H1 (cell line): ENCODE measurements around the gene IFT27. TPM values are rescaled to one million over a fixed set of nuclear protein-coding genes. Genes with fewer than 3 reads are reported as not detected.

ENCODE experiments used
- CTCF ChIA-PET: fragments of 300-600 bp; sonication (Branson Sonifier 250); formaldehyde crosslinking; loops from one replicate; lab custom pipeline; 2021; ENCODE audit not compliant: partially characterized antibody; lab: Charles Lee
- POLR2A ChIA-PET: fragments of 300-600 bp; sonication (Branson Sonifier 250); formaldehyde crosslinking; loops from one replicate; lab custom pipeline; 2021; ENCODE audit warnings: inconsistent platforms; ENCODE audit not compliant: partially characterized antibody; lab: Charles Lee
- DNase-seq, 2 experiments: peaks; one replicate each; pipeline versions ENCODE4 v3.0.0 to v3.0.0-alpha.2; 2010 to 2022; ENCODE audit warnings: low spot score in 2 of 2, low read depth in 1 of 2, mixed read lengths in 1 of 2
- FAIRE-seq: peaks from 2 replicates; lab custom pipeline; 2011; peaks lifted over from hg19 to GRCh38; lab: Jason Lieb, UNC
- H2AFZ ChIP-seq: 2 replicates; pipeline ENCODE4 v1.8.1; 2012; ENCODE audit warnings: low read length, inconsistent platforms
- H2AK5ac ChIP-seq: 2 replicates; pipeline ENCODE4 v1.6.1; 2013; ENCODE audit warnings: low read depth, low read length
- H2BK120ac ChIP-seq: replicated peaks from 2 replicates; pipeline ENCODE3; 2013; ENCODE audit warnings: low read depth, low read length, inconsistent platforms
- H2BK12ac ChIP-seq: 2 replicates; pipeline ENCODE4 v1.6.1; 2013; ENCODE audit warnings: low read depth, low read length
- H2BK15ac ChIP-seq: 2 replicates; pipeline ENCODE4 v1.6.1; 2013; ENCODE audit warnings: low read length
- H2BK20ac ChIP-seq: 2 replicates; pipeline ENCODE4 v1.6.1; 2013; ENCODE audit warnings: low read length
- H2BK5ac ChIP-seq: 2 replicates; pipeline ENCODE4 v1.6.1; 2013; ENCODE audit warnings: low read depth, low read length
- H3K14ac ChIP-seq: 2 replicates; pipeline ENCODE4 v1.6.1; 2013; ENCODE audit warnings: inconsistent platforms; ENCODE audit not compliant: insufficient read length
- H3K18ac ChIP-seq: 2 replicates; pipeline ENCODE4 v1.6.1; 2013; ENCODE audit warnings: low read length; ENCODE audit errors: extremely low read depth
- H3K23ac ChIP-seq: 2 replicates; pipeline ENCODE4 v1.6.1; 2013; ENCODE audit warnings: inconsistent platforms; ENCODE audit not compliant: insufficient read length
- H3K23me2 ChIP-seq: 2 replicates; pipeline ENCODE4 v1.6.1; 2013; ENCODE audit warnings: low read depth, low read length
- H3K27ac ChIP-seq: 2 replicates; pipeline ENCODE4 v1.6.1; 2011; ENCODE audit warnings: low read depth, low read length, inconsistent platforms
- H3K27me3 ChIP-seq, 4 experiments: replicated peaks in 1 of 4; 1 replicate in 1 of 4; 2 replicates in 3 of 4; pipeline versions ENCODE4 v1.6.1 to v1.8.1; 2011 to 2013; ENCODE audit warnings: low read length in 3 of 4, mild to moderate bottlenecking in 3 of 4, inconsistent platforms in 2 of 4, mixed read lengths in 2 of 4, moderate library complexity in 1 of 4; ENCODE audit not compliant: control insufficient read depth in 3 of 4, insufficient read depth in 3 of 4; ENCODE audit errors: extremely low read depth in 1 of 4
- H3K36me3 ChIP-seq, 4 experiments: 2 replicates each; pipeline versions ENCODE4 v1.6.1 to v1.8.1; 2011 to 2013; ENCODE audit warnings: mild to moderate bottlenecking in 4 of 4, low read length in 3 of 4, moderate library complexity in 2 of 4, control low read depth in 1 of 4, inconsistent platforms in 1 of 4; ENCODE audit not compliant: insufficient read depth in 4 of 4, control insufficient read depth in 2 of 4
- H3K4ac ChIP-seq: replicated peaks from 2 replicates; pipeline ENCODE3; 2013; ENCODE audit warnings: low read length, low read depth, mixed read lengths, inconsistent platforms; ENCODE audit not compliant: insufficient read length
- H3K4me1 ChIP-seq, 4 experiments: replicated peaks in 1 of 4; 1 replicate in 1 of 4; 2 replicates in 3 of 4; pipeline versions ENCODE4 v1.6.1 to v1.8.1; 2011 to 2013; ENCODE audit warnings: low read length in 3 of 4, inconsistent platforms in 2 of 4, mixed read lengths in 1 of 4; ENCODE audit not compliant: insufficient read depth in 4 of 4, control insufficient read depth in 3 of 4
- H3K4me2 ChIP-seq, 2 experiments: 2 replicates each; pipeline versions ENCODE4 v1.6.1 to v1.8.1; 2011 to 2013; ENCODE audit warnings: low read depth in 2 of 2, low read length in 2 of 2, control low read depth in 1 of 2, inconsistent platforms in 1 of 2, mild to moderate bottlenecking in 1 of 2; ENCODE audit not compliant: insufficient read depth in 1 of 2
- H3K4me3 ChIP-seq, 4 experiments: fragments of 200-600, 300-600 bp in 1 of 4; sonication (generic), shearing (Covaris generic), sonication (Bioruptor Twin) in 1 of 4; 2 replicates each; pipeline versions ENCODE4 v1.5.1 to v1.8.1; 2011 to 2016; ENCODE audit warnings: low read length in 4 of 4, low read depth in 3 of 4, control low read depth in 2 of 4, inconsistent platforms in 2 of 4, mild to moderate bottlenecking in 2 of 4, mixed read lengths in 1 of 4, moderate library complexity in 1 of 4; ENCODE audit not compliant: insufficient read depth in 2 of 4; ENCODE audit errors: extremely low read depth in 1 of 4
- H3K56ac ChIP-seq: replicated peaks from 2 replicates; pipeline ENCODE3; 2013; ENCODE audit warnings: low read depth, mild to moderate bottlenecking, mixed read lengths, low read length, inconsistent platforms; ENCODE audit not compliant: insufficient read length
- H3K79me1 ChIP-seq: 2 replicates; pipeline ENCODE4 v1.6.1; 2013; ENCODE audit warnings: low read depth, low read length, control low read depth
- H3K79me2 ChIP-seq, 2 experiments: 2 replicates each; pipeline versions ENCODE4 v1.6.1 to v1.8.1; 2012 to 2013; ENCODE audit warnings: low read length in 2 of 2, mild to moderate bottlenecking in 2 of 2, inconsistent platforms in 1 of 2; ENCODE audit not compliant: insufficient read depth in 2 of 2, control insufficient read depth in 1 of 2
- H3K9ac ChIP-seq, 4 experiments: replicated peaks in 1 of 4; 1 replicate in 1 of 4; 2 replicates in 3 of 4; pipeline versions ENCODE4 v1.6.1 to v1.8.1; 2011 to 2013; ENCODE audit warnings: low read depth in 3 of 4, low read length in 3 of 4, control low read depth in 2 of 4, mild to moderate bottlenecking in 2 of 4, moderate library complexity in 2 of 4, inconsistent platforms in 1 of 4; ENCODE audit errors: extremely low read depth in 1 of 4
- H3K9me3 ChIP-seq, 2 experiments: 2 replicates each; pipeline versions ENCODE4 v1.6.1 to v1.8.1; 2012 to 2013; ENCODE audit warnings: mild to moderate bottlenecking in 2 of 2, moderate library complexity in 2 of 2, control low read depth in 1 of 2, inconsistent platforms in 1 of 2, low read depth in 1 of 2, low read length in 1 of 2, mixed read lengths in 1 of 2; ENCODE audit not compliant: insufficient read depth in 2 of 2
- H4K20me1 ChIP-seq, 2 experiments: replicated peaks in 1 of 2; 2 replicates each; pipeline versions ENCODE3 to v1.8.1; 2011 to 2013; ENCODE audit warnings: inconsistent platforms in 2 of 2, low read length in 2 of 2, mild to moderate bottlenecking in 1 of 2; ENCODE audit not compliant: insufficient read depth in 2 of 2, control insufficient read depth in 1 of 2
- H4K5ac ChIP-seq: 2 replicates; pipeline ENCODE4 v1.6.1; 2013; ENCODE audit warnings: low read length, low read depth, mixed read lengths, inconsistent platforms; ENCODE audit not compliant: insufficient read length
- H4K8ac ChIP-seq: 2 replicates; pipeline ENCODE4 v1.8.0; 2013; ENCODE audit warnings: mild to moderate bottlenecking, moderate library complexity, low read length, inconsistent platforms; ENCODE audit not compliant: insufficient read depth; ENCODE audit errors: extremely low read depth
- H4K91ac ChIP-seq: replicated peaks from 2 replicates; pipeline ENCODE3; 2013; ENCODE audit warnings: low read length, mixed read lengths, inconsistent platforms; ENCODE audit not compliant: insufficient read length
- CBX8 ChIP-seq: fragments of 300-800, 300-1000 bp; sonication (generic); IDR thresholded peaks from 2 replicates; pipeline ENCODE4 v1.7.1; 2016; ENCODE audit warnings: low read depth, low read length, borderline replicate concordance
- CHD2 ChIP-seq: IDR thresholded peaks from 2 replicates; pipeline ENCODE4 v1.6.1; 2012; ENCODE audit warnings: low read length, improper control_type of control experiment
- HDAC2 ChIP-seq, 2 experiments: fragments of 300-600 bp in 1 of 2; sonication (generic) in 1 of 2; IDR thresholded peaks; 2 replicates each; pipeline ENCODE4 v1.6.1; 2011 to 2012; ENCODE audit warnings: low read depth in 2 of 2, low read length in 2 of 2, mild to moderate bottlenecking in 2 of 2, moderate library complexity in 2 of 2, borderline replicate concordance in 1 of 2, inconsistent platforms in 1 of 2
- KDM4A ChIP-seq: IDR thresholded peaks from one replicate; pipeline ENCODE4 v1.7.1; 2012; ENCODE audit warnings: low read depth, mild to moderate bottlenecking, moderate library complexity, low read length, inconsistent platforms; ENCODE audit not compliant: severe bottlenecking
- PHF8 ChIP-seq: fragments of 200-600 bp; sonication (generic); conservative IDR thresholded peaks from 2 replicates; pipeline ENCODE4 v1.7.1; 2012; ENCODE audit warnings: low read depth, mild to moderate bottlenecking, inconsistent platforms, low read length, moderate library complexity
- RFX5 ChIP-seq: IDR thresholded peaks from 2 replicates; pipeline ENCODE4 v1.6.1; 2011; ENCODE audit warnings: low read depth, low read length, improper control_type of control experiment, borderline replicate concordance
- RXRA ChIP-seq: IDR thresholded peaks from 2 replicates; pipeline ENCODE4 v1.6.1; 2011; ENCODE audit warnings: low read depth, mild to moderate bottlenecking, low read length, moderate library complexity; ENCODE audit not compliant: insufficient read depth
- SAP30 ChIP-seq: fragments of 300-600 bp; sonication (generic); IDR thresholded peaks from 2 replicates; pipeline ENCODE4 v1.7.1; 2012; ENCODE audit warnings: low read length, moderate library complexity, mild to moderate bottlenecking, inconsistent platforms; ENCODE audit not compliant: insufficient read depth, insufficient replicate concordance
- SIX5 ChIP-seq: IDR thresholded peaks from 2 replicates; pipeline ENCODE4 v1.6.1; 2011; ENCODE audit warnings: mild to moderate bottlenecking, low read depth, low read length
- SRF ChIP-seq: IDR thresholded peaks from 2 replicates; pipeline ENCODE4 v1.6.1; 2011; ENCODE audit warnings: mild to moderate bottlenecking, low read depth, low read length, moderate library complexity
- YY1 ChIP-seq: IDR thresholded peaks from 2 replicates; pipeline ENCODE4 v1.6.1; 2011; ENCODE audit warnings: low read depth, mild to moderate bottlenecking, low read length
- WGBS, 2 experiments: shearing (Covaris generic) in 1 of 2; methylation state at CpG; one replicate each; pipeline versions ENCODE4 v1.1.6 to v1.1.7; 2013 to 2015; ENCODE audit warnings: low lambda C conversion rate in 2 of 2, mixed read lengths in 2 of 2, inconsistent platforms in 1 of 2, low coverage in 1 of 2, missing lambda C conversion rate in 1 of 2; ENCODE audit not compliant: insufficient replicate concordance in 2 of 2, insufficient coverage in 1 of 2, insufficient read length in 1 of 2; ENCODE audit errors: extremely low coverage in 1 of 2, missing lambda C conversion rate in 1 of 2; 5-methylcytosine and 5-hydroxymethylcytosine counted together
- polyA plus RNA-seq, 7 experiments: library from polyadenylated mRNA; depleted of rRNA in 3 of 7; stranded (reverse) in 5 of 7; unstranded in 2 of 7; fragments of >200 nt in 5 of 7; fragments of 200-250 nt in 2 of 7; gene quantifications; 1 replicate in 5 of 7; 2 replicates in 1 of 7; 4 replicates in 1 of 7; pipeline versions ENCODE4 v1.2.1 to v1.2.3, GENCODE V29; 2011 to 2013; ENCODE audit warnings: missing spikeins in 2 of 7, mixed read lengths in 2 of 7
- total RNA-seq: library from RNA; stranded (reverse); fragmentation: NEBNext Ultra II Directional; extraction: Animal tissue kit (Norgen Biotek cat#: 25700); gene quantifications from 2 replicates; pipeline ENCODE4 v1.2.1, GENCODE V29; 2021

IFT27 gene
- total and polyA plus RNA-seq, 2 of the 8 experiments (the other 6 are each of a cell fraction or from before 2014, with no cell fraction given), result 36.4 to 46.2 TPM

DNA sequence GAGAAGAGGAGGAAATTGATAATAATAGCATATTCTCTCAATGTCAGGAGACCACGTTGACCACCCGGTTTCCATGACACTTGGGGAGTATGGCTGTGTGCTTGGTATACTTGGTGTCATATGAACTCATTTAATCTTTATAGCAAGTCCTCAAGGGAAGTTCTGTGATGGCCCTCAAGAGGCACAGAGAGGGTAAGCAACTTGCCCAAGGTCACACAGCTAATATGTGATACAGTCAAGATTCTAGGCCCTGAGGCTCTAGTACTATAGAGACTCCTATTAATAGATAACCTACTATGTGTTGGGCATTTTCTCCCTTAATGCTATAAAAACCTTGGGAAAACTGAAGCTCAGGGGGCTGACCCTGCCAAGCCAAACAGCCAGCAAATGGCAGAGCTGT lies 61.8 kb downstream of the IFT27 start:
- no peak for FAIRE-seq
- TF ChIP-seq YY1 (no peak), RXRA (no peak), CHD2 (no peak), RFX5 (no peak), CBX8 (no peak), SAP30 (no peak), SRF (no peak), HDAC2 (IDR thresholded peaks at IDR 0.05; ENCODE audit: borderline replicate concordance in 1 of 2, low read depth in 2 of 2, low read length in 2 of 2) (no peak), KDM4A (no peak), PHF8 (no peak), SIX5 (no peak)
- POLR2A ChIA-PET, result no interaction called here

More for the DNA sequence above, 61.8 kb downstream of the IFT27 start:
- Histone ChIP-seq H3K79me2 (no peaks in the 10 kb centered on the region), H3K4me1 (no peaks in the 10 kb centered on the region; a peak in 2 of 7 replicates), H2BK12ac (no peak overlapping the region), H4K5ac (no peak overlapping the region), H3K18ac (no peak overlapping the region), H3K23ac (no peak overlapping the region), H3K36me3 (no peaks in the 10 kb centered on the region), H3K79me1 (no peaks in the 10 kb centered on the region), H3K27me3 (no peaks in the 10 kb centered on the region), H3K9ac (no peak overlapping the region), H2BK120ac (no peak overlapping the region), H4K8ac (no peak overlapping the region), H2BK15ac (no peak overlapping the region), H3K9me3 (no peaks in the 10 kb centered on the region), H3K4me2 (no peak overlapping the region), H3K4me3 (no peak overlapping the region), H2BK20ac (no peak overlapping the region), H3K56ac (no peak overlapping the region), H3K4ac (no peak overlapping the region), H3K23me2 (no peaks in the 10 kb centered on the region), H4K20me1 (no peaks in the 10 kb centered on the region), H2AFZ (no peak overlapping the region), H2AK5ac (no peak overlapping the region), H4K91ac (no peak overlapping the region), H3K14ac (no peak overlapping the region), H3K27ac (no peak overlapping the region), H2BK5ac (no peak overlapping the region)
- CTCF ChIA-PET, result interaction anchor here (1.0 to 1.2 kb wide), 3 partner anchors 19 to 184 kb away, joined by 3 to 4 read pairs (median 3); no protein-coding TSS in a partner anchor
- DNase-seq, result no peak
- WGBS, 2 experiments, result 91% methylated on average over 2 of the region's 2 CpGs; no CpG with 5 or more reads in 1 of the 2 experiments
